Esophagus squamous epithelium (tissue), 4 donors: ENCODE measurements around the gene VWCE.

ENCODE experiments used
- POLR2A ChIP-seq, 4 donors: fragments of 450-650 bp; IDR thresholded peaks; one replicate each; pipeline ENCODE4 v1.6.1; 2017; ENCODE audit warnings: antibody characterized with exemption in 4 of 4, mild to moderate bottlenecking in 4 of 4, moderate library complexity in 3 of 4
- TF ChIP-seq, protein P1 (sequence below), 6 experiments: fragments of 450-650 bp in 4 of 6; fragments of 200-600 bp in 2 of 6; sonication (generic) in 2 of 6; IDR thresholded peaks; one replicate each; pipeline ENCODE4 v1.5.1; 2016 to 2019; ENCODE audit warnings: antibody characterized with exemption in 6 of 6, mild to moderate bottlenecking in 4 of 6, moderate library complexity in 4 of 6

DNA sequence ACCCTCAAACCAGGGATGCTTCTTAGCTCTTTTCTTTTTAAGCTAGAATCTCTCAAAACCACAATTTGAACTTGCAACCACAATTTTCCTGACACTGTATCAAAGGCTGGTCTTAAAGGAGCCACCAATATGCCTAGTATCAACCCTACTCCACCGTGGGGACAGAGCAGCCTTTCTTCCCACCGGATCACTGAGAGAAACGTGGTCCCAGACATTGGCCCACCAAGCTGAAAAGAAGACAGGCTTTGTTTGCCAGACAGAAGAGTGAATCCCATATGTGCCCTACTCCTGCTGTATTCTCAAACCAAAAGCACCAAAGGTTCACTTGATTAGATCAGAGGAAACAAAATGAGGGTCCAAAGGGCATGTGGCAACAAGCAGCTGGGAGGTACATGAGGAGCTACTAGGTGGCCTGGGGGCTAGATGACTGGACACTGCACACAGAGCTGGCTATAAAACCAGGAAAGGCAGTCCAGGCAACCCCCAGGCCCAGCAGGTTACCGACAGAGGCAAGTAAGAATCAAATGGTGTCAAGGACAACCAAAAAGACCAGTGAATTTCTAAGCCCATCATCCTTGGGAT, 3.6 kb upstream of the VWCE start:
- TF ChIP-seq, protein P1, sequence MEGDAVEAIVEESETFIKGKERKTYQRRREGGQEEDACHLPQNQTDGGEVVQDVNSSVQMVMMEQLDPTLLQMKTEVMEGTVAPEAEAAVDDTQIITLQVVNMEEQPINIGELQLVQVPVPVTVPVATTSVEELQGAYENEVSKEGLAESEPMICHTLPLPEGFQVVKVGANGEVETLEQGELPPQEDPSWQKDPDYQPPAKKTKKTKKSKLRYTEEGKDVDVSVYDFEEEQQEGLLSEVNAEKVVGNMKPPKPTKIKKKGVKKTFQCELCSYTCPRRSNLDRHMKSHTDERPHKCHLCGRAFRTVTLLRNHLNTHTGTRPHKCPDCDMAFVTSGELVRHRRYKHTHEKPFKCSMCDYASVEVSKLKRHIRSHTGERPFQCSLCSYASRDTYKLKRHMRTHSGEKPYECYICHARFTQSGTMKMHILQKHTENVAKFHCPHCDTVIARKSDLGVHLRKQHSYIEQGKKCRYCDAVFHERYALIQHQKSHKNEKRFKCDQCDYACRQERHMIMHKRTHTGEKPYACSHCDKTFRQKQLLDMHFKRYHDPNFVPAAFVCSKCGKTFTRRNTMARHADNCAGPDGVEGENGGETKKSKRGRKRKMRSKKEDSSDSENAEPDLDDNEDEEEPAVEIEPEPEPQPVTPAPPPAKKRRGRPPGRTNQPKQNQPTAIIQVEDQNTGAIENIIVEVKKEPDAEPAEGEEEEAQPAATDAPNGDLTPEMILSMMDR (IDR thresholded peaks at IDR 0.05), result no peak
- TF ChIP-seq POLR2A (IDR thresholded peaks at IDR 0.05), result no peak
